Activated CD4-positive, alpha-beta T cell treated with anti-CD3 and anti-CD28 coated beads, Interleukin-2, amount 50 U/mL, for 4 hours (primary cell): Measurements from ENCODE around the gene COX5B.
"Not testable (repeated sequence)": the region's sequence is repeated elsewhere in the genome, so short reads cannot be mapped to it uniquely, and the experiment has no call there.

Experiments
- DNase-seq, 2 experiments: peaks; one replicate each; pipeline ENCODE4 v3.0.0-alpha.2; 2020

COX5B gene, protein sequence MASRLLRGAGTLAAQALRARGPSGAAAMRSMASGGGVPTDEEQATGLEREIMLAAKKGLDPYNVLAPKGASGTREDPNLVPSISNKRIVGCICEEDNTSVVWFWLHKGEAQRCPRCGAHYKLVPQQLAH

DNA sequence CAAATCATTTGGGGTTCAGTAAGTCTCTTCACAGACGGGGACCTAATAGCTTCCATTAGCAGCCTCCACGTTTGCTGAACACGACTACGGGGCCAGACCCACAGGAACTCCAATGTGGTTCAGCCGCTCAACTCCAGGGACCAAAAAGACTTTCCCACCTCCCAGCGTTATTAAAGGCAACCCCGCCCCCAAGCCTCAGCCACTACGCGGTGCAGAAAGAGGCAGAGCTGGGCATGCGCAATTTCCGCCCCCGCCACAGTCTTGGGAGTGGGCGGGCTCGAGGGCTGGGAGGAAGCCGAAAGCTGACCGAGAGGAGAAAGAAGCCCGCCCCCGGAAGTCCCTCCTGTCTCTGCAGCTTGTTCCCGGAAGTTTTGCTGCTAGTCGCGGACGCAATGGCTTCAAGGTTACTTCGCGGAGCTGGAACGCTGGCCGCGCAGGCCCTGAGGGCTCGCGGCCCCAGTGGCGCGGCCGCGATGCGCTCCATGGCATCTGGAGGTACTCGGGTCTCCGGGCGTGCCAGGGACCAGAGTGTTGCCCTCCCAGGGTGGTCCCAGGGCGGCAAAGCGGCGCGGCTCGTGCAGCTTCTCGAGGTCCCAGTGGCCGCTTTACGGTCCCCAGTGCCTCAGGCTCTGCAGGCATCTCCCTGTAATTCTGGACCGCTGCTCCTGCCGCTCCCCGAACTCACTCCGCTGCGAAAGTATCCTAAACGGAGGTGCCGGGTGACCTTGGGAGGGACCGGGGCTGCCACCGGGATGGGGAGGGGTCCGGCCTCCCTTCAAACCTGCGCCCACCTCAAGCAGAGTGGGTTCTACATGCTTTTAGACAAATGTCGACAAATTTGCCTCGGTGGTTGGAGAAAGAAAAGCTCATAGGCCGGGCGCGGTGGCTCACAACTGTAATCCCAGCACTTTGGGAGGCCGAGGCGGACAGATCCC lies at the start of gene COX5B:
Gene COX5B (plus strand): TSS at position 368 of the 935 bp plus-strand sequence. CDS start 25 bp downstream, at position 393.
- peak; percentile 98 for DNase-seq

DNA sequence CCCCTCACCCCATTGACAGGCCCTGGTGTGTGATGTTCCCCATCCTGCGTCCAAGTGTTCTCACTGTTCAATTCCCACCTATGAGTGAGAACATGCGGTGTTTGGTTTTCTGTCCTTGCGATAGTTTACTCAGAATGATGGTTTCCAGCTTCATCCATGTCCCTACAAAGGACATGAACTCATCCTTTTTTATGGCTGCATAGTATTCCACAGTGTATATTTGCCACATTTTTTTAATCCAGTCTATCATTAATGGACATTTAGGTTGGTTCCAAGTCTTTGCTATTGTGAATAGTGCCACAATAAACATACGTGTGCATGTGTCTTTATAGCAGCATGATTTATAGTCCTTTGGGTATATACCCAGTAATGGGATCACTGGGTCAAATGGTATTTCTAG lies 49.7 kb upstream of the COX5B start:
- not testable (repeated sequence) for DNase-seq

DNA sequence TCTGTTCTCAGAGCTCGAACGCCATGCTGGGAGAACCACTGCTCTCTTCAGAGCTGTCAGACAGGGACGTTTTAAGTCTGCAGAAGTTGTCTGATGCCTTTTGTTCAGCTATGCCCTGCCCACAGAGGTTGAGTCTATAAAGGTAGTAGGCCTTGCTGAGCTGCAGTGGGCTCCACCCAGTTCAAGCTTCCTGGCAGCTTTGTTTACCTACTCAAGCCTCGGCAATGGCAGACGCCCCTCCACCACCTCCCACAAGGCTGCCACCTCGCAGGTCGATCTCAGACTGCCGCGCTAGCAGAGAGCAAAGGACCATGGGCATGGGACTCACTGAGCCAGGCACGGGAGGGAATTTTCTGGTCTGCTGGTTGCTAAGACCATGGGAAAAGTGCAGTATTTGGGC lies 44.3 kb upstream of the COX5B start:
- DNase-seq: not testable (repeated sequence)

DNA sequence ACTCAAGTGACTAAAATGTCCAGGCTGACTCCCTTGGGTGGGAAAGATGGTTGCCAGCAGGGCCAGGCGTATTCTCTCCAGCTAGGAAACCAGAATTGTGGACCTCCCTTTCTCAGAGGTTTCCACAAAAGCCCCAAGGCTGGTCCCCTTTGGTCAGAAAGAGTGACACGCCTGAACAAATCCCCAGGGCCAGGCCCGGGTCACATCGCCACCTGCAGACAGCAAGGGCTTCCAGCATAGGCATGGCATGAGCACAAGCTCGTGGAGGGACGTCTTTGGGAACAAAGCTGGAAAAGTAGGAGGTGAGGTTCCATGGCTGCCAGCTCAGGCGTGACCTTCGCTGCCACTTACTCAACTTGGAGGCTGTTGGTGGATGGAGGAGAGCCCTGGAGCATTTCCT lies 40.8 kb upstream of the COX5B start:
- DNase-seq: not testable (repeated sequence)

DNA sequence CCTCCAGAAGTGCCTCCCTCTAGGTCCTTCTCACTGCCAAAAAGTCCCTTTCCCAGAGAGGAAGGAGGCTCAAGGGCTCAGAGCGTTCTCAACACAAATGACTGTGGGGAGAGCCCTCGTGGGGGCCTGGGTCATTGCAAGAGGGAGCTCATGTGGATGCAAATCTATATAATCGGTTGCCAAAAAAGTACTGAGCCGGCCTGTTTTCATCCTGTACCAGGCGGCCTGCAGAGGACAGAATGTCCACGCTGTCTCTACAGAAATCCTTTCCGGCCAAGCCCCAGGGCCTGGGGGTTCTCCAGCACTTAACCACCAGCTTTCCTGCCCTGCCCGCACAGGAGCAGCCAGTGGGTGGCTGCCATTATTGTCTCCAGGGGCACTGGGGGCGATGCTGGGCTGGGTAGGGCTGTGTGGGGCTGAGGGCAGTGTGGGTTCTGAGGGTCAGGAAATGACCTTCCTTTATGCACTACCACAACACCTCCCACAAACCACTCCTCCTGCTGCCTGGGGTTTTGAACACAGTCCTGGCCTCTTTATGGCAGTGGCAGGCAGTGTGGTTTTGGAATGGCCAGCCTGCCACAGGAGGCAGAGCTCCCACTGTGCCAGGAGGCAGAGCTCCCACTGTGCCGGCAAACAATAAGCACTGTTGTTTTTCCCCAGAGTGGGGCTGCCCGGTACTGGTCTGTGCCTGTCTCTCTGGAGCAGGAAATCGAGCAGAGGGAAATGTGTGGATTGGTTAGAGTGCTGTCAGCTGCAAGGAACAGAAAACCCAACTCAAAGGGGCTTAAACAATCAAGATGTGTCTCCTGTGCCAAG lies 40.1 kb upstream of the COX5B start:
- DNase-seq: not testable (repeated sequence)

DNA sequence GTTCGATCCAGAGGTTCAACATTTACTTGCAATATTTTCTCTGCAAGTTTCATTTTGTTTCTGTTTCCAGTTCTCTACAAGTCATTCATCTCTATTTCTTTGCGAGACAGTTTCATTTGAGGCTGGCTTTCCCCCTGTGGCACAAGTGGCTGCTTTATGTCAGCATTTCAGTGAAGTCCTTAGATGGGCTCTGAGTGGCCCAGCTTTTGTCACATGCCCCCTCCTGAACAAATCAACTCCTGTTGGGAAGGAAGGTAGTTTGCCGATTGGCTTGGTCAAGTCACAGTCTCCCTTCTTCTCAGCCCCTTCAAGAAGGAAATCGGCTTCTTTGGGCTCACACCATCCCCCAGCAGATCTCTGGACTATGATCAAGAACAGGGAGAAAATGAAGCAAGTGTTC lies 37.1 kb upstream of the COX5B start:
- DNase-seq: not testable (repeated sequence)

DNA sequence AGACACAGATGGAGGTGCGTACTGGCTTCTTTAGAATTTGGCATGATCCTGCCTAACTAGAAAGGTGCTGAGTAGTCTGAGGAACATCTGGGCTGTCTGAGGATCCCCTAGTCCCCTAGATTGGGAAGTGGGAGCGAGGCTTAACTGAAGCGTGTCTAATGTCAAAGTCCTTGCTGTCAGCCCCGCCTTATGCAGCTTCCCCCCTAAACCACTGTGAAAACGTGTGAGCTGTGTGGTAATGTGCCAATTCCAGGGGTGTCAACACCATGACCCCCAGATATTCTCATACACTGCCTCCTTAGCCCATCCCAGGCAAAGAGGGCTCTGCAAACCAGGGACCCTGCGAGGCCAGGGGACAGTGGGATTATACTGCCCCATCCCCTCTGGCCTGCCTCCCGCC lies 34.0 kb upstream of the COX5B start:
- not testable (repeated sequence) for DNase-seq

DNA sequence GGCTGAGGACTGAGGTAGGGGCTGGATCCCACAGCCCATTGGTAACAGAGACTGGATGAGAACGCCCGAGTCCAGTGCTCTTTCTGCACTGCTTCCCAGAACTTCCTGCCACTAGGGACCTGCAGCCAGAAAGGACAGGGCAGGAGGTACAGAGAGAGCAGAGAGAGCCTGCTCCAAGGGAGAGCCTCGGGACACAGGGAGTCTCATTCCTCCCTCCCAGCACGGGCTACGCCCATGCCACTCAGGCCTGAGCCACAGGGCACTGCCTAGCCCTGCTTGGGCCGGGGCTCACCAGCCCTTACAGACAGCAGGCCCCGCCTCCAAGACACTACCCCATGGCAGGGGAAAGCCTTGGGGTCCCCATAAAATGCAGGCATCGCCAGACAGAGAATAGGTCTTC lies 30.1 kb upstream of the COX5B start:
- DNase-seq: not testable (repeated sequence)

DNA sequence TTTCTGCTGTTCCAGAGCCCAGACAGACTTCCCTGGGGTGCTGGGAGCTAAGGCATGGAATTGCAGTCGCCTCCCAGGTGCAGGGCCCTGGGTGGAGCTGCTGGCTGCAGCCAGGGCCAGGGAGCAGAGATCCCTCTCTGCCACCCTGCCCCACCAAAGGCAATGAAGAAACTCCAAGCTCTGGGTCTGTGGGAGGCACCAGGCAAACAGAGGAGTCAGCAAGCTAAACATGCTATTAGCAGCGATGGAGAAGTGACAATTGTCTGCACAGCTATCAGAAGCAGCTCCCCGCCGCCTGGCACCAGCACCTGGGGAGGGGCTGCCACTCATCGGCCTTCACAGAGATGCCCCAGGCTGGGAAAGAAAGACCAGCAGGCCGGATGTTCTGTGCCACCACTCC lies 28.0 kb upstream of the COX5B start:
- no peak for DNase-seq

DNA sequence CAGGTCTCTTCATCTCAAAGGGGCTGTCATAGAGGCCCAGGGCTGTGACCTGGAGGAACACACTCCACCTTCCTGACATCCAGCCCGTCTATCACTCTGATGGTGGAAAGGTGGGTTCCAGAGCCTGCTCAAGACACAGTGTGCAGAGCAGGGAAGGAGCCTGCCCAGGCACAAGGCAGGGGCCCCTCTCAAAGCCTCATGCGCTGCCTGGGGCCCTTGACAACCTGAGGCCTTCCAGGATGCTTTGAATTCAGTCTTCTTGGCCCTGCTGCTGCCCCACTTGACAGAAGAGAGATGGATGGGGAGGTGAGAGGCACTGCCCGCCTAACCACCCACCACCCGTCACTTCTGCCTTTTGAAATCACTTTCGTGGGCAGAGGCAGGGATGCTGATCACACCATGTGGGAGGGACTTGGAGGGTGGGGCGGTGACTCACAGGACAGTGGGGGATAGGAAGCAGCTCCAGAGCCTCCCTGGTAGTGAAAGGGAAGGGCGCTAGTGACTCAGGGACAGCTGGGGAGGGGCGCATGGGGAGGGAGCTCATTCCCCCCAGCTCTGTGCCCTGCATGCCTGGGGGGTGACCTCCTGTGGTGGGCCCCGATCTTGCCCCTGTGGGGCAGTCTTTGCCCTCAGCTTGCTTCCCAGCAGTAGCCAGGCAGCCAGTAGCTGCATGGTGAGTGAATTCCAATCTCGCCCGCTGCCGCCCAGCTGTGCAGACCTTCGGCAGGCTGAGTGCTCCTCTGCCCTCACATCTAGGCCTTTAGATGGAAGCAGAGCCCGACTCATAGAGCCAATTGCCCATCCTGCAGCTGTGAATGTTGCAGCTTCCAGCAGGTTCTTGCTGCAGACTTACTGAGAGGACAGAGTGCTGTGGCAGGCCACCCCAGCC lies 26.7 kb upstream of the COX5B start:
- DNase-seq: not testable (repeated sequence)

DNA sequence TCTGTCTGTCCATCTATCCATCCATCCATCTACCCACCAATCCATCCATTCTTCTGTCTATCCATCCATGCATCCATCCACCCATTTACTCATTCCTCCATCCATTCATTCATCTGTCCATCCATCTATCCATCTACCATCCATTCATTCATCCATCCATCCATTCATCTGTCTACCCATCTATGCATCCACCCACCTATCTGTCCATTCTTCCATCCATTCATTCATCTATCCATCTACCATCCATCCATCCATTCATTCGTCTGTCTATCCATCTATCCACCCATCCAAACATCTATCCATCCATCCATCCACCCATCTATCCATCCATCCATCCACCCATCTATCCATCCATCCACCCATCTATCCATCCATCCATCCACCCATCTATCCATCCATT lies 25.4 kb upstream of the COX5B start:
- DNase-seq: not testable (repeated sequence)

DNA sequence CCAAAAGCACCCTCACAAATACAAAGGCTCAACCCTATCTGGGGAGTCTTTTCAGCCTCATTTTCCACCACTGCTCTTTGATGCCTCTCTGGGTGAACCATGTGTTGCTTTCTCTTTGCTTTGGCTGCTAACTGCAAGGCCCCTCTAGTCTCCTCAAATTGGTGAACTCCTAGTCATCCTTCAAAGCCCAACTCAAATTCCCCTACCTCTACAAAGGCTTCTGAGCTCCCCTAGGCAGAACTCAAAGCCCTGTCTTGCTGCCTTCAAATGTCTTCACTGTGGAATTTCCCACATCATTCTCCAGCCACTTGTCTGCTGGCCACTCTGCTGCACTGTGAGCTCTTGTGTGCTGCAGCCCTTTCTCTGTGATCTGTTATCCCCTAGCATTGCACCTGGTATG lies 22.9 kb upstream of the COX5B start:
- not testable (repeated sequence) for DNase-seq

DNA sequence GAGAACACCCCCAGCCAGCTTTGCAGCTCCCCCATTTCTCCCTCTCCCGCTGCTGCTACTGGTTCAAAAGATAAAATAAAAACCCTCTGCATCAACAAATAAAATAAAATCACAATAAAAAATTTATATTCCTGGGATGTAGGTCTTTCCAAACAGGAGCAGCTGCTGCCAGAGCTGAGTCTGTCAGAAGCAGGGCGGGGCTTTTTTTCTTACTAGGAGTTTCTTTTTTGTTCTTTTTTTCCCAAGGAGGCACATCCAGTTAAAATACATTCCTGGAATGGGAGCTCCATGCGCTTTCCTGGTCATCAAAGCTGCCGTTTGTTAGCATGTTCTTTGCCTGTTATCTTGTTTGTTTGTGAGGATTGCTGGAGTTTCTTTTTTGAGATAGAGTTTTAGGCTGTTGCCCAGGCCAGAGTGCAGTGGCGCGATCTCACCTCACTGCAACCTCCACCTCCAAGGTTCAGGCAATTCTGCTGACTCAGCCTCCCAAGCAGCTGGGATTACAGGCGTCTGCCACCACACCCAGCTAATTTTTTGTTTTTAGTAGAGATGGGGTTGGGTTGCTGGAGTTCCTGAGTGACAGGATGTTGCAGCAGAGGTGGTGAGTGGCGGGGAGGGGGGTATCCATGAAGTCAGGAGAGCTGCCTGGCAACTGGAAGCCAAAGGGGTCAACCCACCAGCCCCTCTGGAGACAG lies 20.4 kb upstream of the COX5B start:
- DNase-seq: not testable (repeated sequence)

DNA sequence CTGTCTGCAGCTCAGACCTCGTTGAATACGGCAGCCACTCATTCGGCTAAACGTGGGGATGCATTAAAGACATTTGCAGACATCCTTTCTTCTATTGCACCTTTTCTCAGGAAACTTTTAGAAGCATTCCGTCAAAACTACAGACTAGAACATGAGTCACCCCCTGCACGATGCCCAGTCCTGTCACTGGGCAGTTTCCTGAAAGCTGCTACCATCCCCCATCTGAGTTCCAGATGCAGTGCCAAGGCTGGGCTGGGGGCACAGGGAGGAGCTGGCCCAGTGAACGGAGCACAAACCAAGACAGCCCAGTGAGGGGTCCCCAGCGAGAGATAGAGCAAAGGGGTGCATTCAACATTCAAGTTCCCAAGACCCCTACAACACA lies 19.8 kb upstream of the COX5B start:
- DNase-seq: not testable (repeated sequence)

DNA sequence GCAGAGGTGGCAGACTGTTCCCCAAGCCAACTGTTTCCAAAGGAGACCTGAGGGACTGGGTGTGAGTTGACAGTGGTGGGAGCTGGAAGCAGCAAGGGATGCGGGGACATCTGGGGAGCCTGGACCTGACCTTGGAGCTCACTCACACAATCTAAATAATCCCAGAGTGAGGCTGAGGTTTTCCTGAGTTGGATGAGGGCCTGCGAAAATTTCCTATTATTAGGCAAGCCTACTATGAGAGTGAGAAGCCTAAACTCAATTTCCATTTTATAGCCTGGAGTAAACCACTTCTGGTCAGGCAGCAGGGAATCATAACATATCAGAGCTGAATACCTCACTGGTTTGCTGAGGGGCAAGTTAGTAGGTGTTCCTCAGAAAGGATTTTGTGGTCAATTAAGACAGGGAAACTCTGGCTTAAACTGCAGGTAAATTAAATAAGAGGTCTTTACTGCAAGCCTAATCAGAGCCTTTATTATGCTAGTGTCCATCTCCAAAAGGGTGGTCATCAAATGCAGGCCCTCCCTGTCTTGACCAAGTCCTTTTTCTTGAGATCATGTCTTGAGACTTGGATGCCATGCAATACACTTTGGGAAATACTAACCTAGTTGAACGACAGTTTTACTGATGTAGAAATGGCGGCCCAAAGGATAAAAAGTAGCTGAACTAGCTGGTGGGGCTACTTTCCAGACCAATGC lies 1.7 kb upstream of the COX5B start:
- DNase-seq: no peak

DNA sequence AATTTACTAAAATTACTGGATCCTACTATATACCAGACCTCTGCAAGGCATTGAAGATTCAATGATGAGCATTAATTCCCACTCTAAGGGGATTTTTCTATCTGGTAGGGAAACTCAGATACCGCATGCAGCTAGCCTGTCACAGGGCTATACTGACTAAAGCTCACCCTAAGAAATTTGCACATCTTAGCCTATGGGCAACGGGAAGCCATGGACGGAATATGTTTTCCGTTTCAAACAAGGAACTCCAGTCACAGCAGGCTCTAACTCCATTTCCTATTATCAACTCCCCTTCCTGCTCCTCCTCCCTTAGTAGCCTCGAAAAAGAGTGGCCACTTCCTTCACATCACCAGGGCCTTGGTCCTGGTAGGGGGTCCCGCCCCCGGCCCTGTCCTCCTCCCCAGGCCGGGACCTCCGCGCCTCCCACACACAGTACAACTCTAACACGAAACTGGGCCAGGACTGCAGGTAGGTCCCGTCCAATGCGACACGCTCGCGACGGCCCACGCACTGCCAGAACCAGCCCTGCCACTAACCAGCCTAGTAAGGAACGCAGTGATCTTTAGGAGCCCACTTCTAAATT lies 659 bp upstream of the COX5B start:
- no peak for DNase-seq

DNA sequence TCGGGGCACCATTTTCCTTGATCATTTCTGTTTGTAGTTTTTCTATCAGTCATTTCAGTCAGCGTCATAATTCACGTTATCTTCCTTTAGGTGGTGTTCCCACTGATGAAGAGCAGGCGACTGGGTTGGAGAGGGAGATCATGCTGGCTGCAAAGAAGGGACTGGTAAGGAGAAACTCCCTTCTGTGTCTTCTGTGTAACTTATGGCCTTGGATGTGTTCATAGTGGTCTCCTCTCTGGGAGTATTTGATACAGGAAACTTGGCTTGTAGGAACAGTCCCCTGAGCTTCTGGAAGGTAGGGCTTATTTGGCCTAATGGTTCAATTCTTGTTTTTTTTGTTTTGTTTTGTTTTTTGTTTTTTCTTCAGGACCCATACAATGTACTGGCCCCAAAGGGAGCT lies 1.1 kb downstream of the COX5B start:
- DNase-seq: no peak

DNA sequence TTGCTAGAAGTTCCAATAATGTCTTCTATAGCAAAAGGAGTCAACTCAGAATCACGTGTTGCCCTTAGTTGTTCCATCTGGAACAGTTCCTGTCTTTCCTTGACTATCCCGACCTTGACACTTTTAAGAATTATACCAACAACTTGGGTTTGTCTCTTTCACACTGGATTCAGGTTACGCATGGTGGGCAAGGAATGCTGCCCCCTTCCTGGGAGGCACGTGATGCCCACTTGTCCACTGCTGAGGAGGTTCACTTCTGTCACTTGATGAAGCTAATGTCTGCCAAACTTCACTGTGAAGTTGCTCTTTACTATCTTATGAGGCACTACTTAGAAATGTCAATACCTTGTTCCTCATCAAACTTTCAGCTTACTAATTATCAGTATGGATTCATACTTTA lies 5.3 kb downstream of the COX5B start:
- no peak for DNase-seq

DNA sequence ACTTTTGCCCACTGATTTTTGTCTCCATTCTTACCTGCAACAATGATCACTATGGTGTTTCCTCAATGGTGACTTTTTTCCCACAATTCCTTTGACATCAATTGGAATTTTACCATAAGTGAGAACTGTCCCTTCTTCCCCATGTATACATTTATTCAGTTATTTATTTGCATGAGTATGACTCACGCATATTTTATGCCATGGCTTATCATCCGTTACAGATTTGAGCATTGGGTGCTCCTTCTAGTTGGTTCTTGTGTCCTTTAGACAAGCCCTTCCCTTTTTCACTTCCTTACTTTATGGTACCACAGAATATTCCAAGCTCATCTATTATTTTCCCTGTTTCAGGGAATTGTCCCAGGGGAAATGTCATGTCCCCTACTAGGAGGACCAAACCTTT lies 7.6 kb downstream of the COX5B start:
- DNase-seq: no peak

DNA sequence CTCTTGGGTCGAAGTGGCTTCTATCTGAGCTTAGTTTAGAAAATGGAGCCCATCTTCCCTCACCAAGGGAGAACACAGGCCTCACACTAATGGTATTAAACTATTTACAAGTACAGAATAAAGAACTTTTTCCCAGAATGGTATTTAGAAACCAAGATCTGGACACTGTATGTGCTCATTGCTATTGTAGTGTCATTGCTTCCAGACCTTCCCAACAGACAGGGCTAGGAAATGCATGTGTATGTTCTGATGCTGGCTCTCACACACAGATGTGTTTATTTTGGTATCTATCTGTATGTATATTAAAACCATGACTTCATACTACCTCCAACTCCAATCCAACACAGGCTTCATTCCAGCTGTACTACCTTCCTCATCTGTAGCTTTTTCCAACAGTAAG lies 8.0 kb downstream of the COX5B start:
- DNase-seq: no peak

DNA sequence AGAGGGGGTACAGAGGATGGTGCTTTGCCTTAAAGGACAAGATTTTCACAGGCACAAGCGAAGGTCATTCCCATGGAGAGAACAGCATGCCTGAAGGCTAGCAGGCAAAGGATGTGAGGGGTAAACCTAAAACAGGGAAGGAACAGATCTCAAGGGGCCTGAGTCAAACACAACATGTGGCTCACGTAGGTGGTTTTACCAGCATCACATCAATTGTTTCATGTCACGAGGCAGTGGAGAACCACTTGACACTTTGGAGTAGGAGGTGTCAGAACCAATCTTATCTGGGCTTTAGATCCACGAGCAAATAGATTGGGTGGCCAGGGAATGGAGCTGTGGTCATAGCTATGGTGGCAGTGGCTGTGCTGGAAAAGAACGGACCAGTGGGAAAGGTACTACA lies 8.4 kb downstream of the COX5B start:
- no peak for DNase-seq
